ENCODE results near the gene PRSS33.

DNA sequence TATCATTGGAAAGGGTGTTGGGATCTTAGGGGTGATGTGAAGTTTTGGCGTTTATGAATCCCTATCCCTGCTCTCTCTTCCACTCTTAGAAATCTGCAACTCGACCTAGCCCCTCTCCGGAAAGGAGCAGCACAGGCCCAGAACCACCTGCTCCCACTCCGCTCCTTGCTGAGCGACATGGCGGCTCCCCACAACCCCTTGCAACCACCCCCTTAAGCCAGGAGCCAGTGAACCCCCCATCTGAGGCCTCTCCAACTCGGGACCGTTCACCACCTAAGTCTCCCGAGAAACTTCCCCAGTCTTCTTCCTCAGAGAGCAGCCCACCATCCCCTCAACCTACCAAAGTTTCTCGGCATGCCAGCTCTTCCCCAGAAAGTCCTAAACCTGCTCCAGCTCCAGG lies 25.9 kb downstream of the PRSS33 start:
- TF ChIP-seq POLR2A (IDR thresholded peaks at IDR 0.05), result no peak
- TF ChIP-seq, protein P1, sequence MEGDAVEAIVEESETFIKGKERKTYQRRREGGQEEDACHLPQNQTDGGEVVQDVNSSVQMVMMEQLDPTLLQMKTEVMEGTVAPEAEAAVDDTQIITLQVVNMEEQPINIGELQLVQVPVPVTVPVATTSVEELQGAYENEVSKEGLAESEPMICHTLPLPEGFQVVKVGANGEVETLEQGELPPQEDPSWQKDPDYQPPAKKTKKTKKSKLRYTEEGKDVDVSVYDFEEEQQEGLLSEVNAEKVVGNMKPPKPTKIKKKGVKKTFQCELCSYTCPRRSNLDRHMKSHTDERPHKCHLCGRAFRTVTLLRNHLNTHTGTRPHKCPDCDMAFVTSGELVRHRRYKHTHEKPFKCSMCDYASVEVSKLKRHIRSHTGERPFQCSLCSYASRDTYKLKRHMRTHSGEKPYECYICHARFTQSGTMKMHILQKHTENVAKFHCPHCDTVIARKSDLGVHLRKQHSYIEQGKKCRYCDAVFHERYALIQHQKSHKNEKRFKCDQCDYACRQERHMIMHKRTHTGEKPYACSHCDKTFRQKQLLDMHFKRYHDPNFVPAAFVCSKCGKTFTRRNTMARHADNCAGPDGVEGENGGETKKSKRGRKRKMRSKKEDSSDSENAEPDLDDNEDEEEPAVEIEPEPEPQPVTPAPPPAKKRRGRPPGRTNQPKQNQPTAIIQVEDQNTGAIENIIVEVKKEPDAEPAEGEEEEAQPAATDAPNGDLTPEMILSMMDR (IDR thresholded peaks at IDR 0.05), result no peak
- no peak for TF ChIP-seq POLR2AphosphoS5 (IDR thresholded peaks at IDR 0.05)
